NB4 (cell line): ENCODE data around the gene PSMD13.
A peak's percentile ranks its signal among the peaks of the same experiment; 100 is the strongest.
"Not testable (repeated sequence)": the region's sequence is repeated elsewhere in the genome, so short reads cannot be mapped to it uniquely, and the experiment has no call there.

Experiments used
- DNase-seq: peaks from one replicate; pipeline ENCODE4 v3.0.0; 2010; ENCODE audit warnings: low read depth
- H3K4me3 ChIP-seq: one replicate; pipeline ENCODE4 v1.5.1; 2011; ENCODE audit warnings: mild to moderate bottlenecking, low read depth, low read length, moderate library complexity
- CTCF ChIP-seq: IDR thresholded peaks from one replicate; pipeline ENCODE4 v1.5.1; 2012; ENCODE audit warnings: low read depth, low read length
- MAX ChIP-seq: IDR thresholded peaks from 2 replicates; pipeline ENCODE4 v1.6.1; 2011; ENCODE audit warnings: low read depth, low read length
- MYC ChIP-seq: IDR thresholded peaks from 2 replicates; pipeline ENCODE4 v1.6.1; 2011; ENCODE audit warnings: low read depth, low read length
- POLR2A ChIP-seq: IDR thresholded peaks from 2 replicates; pipeline ENCODE4 v1.6.1; 2011; ENCODE audit warnings: mild to moderate bottlenecking; ENCODE audit not compliant: insufficient read length; ENCODE audit errors: extremely low read depth

Gene PSMD13

GRCh38 chr11:236774-237767 is at the start of gene PSMD13:
Gene PSMD13 (plus strand): TSS chr11:236976. CDS start chr11:237050, 74 bp downstream.
- peak; percentile 88 for DNase-seq
- peak within 1 kb of the TSS; percentile 98 for H3K4me3 ChIP-seq
- TF ChIP-seq POLR2A (peak; percentile 60), MYC (no peak)

GRCh38 chr11:189200-189783 is 47.5 kb upstream of the PSMD13 start:
- not testable (repeated sequence) for H3K4me3 ChIP-seq, DNase-seq

GRCh38 chr11:189843-190311 is 46.9 kb upstream of the PSMD13 start:
- H3K4me3 ChIP-seq, DNase-seq: not testable (repeated sequence)
- TF ChIP-seq CTCF, result peak; percentile 15

GRCh38 chr11:190546-190945 is 46.2 kb upstream of the PSMD13 start:
- DNase-seq, H3K4me3 ChIP-seq: not testable (repeated sequence)

GRCh38 chr11:191490-192478 is 45.0 kb upstream of the PSMD13 start:
- not testable (repeated sequence) for H3K4me3 ChIP-seq, DNase-seq

- DNase-seq, H3K4me3 ChIP-seq: not testable (repeated sequence)
These were observed 44.1 kb upstream of the PSMD13 start, which contains the start of gene SCGB1C1 for GRCh38 chr11:192674-193128. Gene SCGB1C1 (plus strand): TSS chr11:193078. CDS start chr11:193100, 22 bp downstream.

- DNase-seq, H3K4me3 ChIP-seq: not testable (repeated sequence)
These were observed 43.3 kb upstream of the PSMD13 start for GRCh38 chr11:193481-193880.

- no peak for TF ChIP-seq MYC
- no peak for TF ChIP-seq POLR2A
- no peak for TF ChIP-seq MAX
- TF ChIP-seq CTCF, result no peak
These were observed 39.7 kb upstream of the PSMD13 start for GRCh38 chr11:196786-197731.

More at GRCh38 chr11:196786-197731, 39.7 kb upstream of the PSMD13 start:
- H3K4me3 ChIP-seq, result no peak overlapping the region
- peak; percentile 35 for DNase-seq
